Measurements from ENCODE around the gene MEIOB. TPM values are rescaled to one million over a fixed set of nuclear protein-coding genes. Genes with fewer than 3 reads are reported as not detected.

The MEIOB gene
- total RNA-seq, 2 experiments from 2014 or later = not detected

DNA sequence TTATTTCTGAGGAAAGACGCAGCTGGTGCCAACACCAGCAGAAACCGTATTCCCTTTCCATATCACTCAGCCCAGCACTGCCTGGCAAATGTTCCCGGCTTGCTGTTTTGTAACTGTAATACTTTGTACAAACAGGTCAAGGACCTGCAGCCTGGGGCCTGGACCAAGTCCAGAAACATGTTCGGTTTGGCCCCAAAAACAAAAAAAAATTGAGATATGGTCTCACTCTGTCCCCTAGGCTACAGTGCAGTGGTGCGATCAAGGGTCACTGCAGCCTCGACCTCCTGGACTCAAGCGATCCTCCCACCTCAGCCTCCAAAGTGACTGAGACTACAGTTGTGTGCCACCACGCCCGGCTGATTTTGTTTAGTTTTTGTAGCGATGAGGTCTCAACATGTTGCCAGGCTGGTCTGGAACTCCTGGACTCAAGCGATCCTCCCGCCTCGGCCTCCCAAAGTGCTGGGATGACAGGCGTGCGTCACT is 46.5 kb downstream of the MEIOB start:
- TF ChIP-seq, protein P1, sequence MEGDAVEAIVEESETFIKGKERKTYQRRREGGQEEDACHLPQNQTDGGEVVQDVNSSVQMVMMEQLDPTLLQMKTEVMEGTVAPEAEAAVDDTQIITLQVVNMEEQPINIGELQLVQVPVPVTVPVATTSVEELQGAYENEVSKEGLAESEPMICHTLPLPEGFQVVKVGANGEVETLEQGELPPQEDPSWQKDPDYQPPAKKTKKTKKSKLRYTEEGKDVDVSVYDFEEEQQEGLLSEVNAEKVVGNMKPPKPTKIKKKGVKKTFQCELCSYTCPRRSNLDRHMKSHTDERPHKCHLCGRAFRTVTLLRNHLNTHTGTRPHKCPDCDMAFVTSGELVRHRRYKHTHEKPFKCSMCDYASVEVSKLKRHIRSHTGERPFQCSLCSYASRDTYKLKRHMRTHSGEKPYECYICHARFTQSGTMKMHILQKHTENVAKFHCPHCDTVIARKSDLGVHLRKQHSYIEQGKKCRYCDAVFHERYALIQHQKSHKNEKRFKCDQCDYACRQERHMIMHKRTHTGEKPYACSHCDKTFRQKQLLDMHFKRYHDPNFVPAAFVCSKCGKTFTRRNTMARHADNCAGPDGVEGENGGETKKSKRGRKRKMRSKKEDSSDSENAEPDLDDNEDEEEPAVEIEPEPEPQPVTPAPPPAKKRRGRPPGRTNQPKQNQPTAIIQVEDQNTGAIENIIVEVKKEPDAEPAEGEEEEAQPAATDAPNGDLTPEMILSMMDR (IDR thresholded peaks at IDR 0.05) = no peak
- ChIA-PET CTCF (no interaction called here), POLR2A (interaction anchor here (0.7 to 3.6 kb wide), 5 partner anchors 34 to 330 kb away, joined by 3 to 51 read pairs (median 13); partner anchors contain the start of genes EME2, MAPK8IP3, MRPS34 and NME3)
- Mint-ChIP-seq H3K36me3 (ENCODE audit: low read depth) (no peaks in the 10 kb centered on the region), H3K27me3 (no peaks in the 10 kb centered on the region), H3K4me1 (ENCODE audit: low read depth) (peaks cover 37% of the 10 kb centered on the region), H3K9me3 (no peaks in the 10 kb centered on the region), H3K4me3 (peak overlapping the region; percentile 89), H3K27ac (peak overlapping the region; percentile 86)
- peak overlapping the region; percentile 38 to 49 for H3K27ac ChIP-seq (ENCODE audit: low read depth in 1 of 2, low read length in 2 of 2)
- H3K4me1 ChIP-seq (ENCODE audit: insufficient read depth, low read length) = peaks cover 53% of the 10 kb centered on the region
- no peak for DNase-seq
- peaks cover 25% of the 10 kb centered on the region for H3K36me3 ChIP-seq (ENCODE audit: insufficient read depth, low read length)
- intact Hi-C loops (cut with DNase I, micrococcal nuclease) = loop anchor here (5.0 kb wide), 2 partner anchors 53 to 118 kb away; partner anchors contain the start of genes EME2 (in 1 of the 2), MAPK8IP3 (in 1 of the 2), MRPS34 (in 1 of the 2) and NME3 (in 1 of the 2)
- H3K9me3 ChIP-seq (ENCODE audit: control insufficient read depth in 1 of 2, insufficient read depth in 1 of 2, low read length in 2 of 2) = no peaks in the 10 kb centered on the region
- no peaks in the 10 kb centered on the region for H3K27me3 ChIP-seq (ENCODE audit: control insufficient read depth in 1 of 2, insufficient read depth in 2 of 2, low read length in 2 of 2)
- ATAC-seq (ENCODE audit: poor library complexity) = no peak
- peak overlapping the region; percentile 67 for H3K4me3 ChIP-seq (ENCODE audit: low read length)

DNA sequence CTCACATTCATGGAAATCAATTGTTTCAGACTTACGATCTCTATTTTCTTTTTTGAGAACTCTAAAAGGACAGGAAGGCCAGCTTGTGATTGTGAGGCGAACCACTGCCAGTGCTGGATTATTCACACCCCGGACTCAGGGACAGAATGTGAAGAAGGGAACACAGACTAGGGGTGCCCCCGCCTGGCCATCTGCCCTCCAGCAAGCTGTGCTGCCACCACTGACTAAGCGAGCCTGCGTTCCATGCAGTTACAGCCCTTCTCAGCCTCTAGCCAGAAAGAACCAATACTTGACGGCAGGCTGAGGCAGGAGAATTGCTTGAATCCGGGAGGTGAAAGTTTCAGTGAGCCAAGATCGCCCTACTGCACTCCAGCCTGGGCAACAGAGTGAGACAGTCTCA is 48.1 kb downstream of the MEIOB start:
- Mint-ChIP-seq H3K27me3 (no peaks in the 10 kb centered on the region), H3K9me3 (no peaks in the 10 kb centered on the region), H3K36me3 (ENCODE audit: low read depth) (peaks cover 6% of the 10 kb centered on the region), H3K4me1 (ENCODE audit: low read depth) (peaks cover 30% of the 10 kb centered on the region), H3K27ac (peak overlapping the region; percentile 37), H3K4me3 (peak overlapping the region; percentile 84)
- intact Hi-C loops (cut with DNase I, micrococcal nuclease) = no loop called here
- Histone ChIP-seq H3K27me3 (ENCODE audit: control insufficient read depth in 1 of 2, insufficient read depth in 2 of 2, low read length in 2 of 2) (no peaks in the 10 kb centered on the region), H3K4me1 (ENCODE audit: insufficient read depth, low read length) (peaks cover 45% of the 10 kb centered on the region), H3K27ac (ENCODE audit: low read depth in 1 of 2, low read length in 2 of 2) (no peak overlapping the region), H3K36me3 (ENCODE audit: insufficient read depth, low read length) (peaks cover 39% of the 10 kb centered on the region), H3K9me3 (ENCODE audit: control insufficient read depth in 1 of 2, insufficient read depth in 1 of 2, low read length in 2 of 2) (no peaks in the 10 kb centered on the region), H3K4me3 (ENCODE audit: low read length) (no peak overlapping the region)
- ATAC-seq (ENCODE audit: poor library complexity) = no peak
- DNase-seq = peak in 1 of 14 experiments; percentile 34
- TF ChIP-seq, protein P1 (IDR thresholded peaks at IDR 0.05) = no peak
- POLR2A ChIA-PET = interaction anchor here (1.2 kb wide), 1 partner anchor 42 kb away, joined by 3 read pairs; no protein-coding TSS in a partner anchor
- CTCF ChIA-PET = interaction anchor here (1.1 kb wide), 1 partner anchor 41 kb away, joined by 3 read pairs; the partner anchor contains the start of genes NUBP2 and SPSB3

DNA sequence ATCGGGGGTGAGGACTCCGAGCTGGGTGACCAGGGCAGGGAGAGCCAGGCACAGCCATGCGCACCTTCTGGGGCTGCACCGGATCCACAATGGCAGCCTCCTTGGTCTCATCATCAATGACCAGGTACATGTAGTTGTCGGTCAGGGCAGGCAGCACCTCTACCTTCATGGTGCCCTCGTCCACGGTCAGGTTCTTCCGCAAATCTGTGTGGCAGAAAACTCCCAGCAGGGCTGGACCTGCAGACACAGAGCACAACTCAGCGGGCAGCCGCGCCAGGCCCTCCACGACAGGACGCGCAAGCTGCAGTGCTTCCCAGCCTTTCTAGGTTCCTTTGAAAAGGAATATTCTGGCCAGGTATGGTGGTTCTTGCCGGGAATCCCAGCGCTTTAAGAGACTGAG is 49.2 kb downstream of the MEIOB start:
- Mint-ChIP-seq H3K9me3 (no peaks in the 10 kb centered on the region), H3K4me1 (ENCODE audit: low read depth) (peaks cover 21% of the 10 kb centered on the region), H3K27ac (no peak overlapping the region), H3K4me3 (no peak overlapping the region), H3K36me3 (ENCODE audit: low read depth) (peaks cover 6% of the 10 kb centered on the region), H3K27me3 (no peaks in the 10 kb centered on the region)
- ATAC-seq (ENCODE audit: poor library complexity) = no peak
- intact Hi-C loops (cut with DNase I, micrococcal nuclease) = no loop called here
- Histone ChIP-seq H3K4me3 (ENCODE audit: low read length) (no peak overlapping the region), H3K9me3 (ENCODE audit: control insufficient read depth in 1 of 2, insufficient read depth in 1 of 2, low read length in 2 of 2) (no peaks in the 10 kb centered on the region), H3K4me1 (ENCODE audit: insufficient read depth, low read length) (peaks cover 40% of the 10 kb centered on the region), H3K36me3 (ENCODE audit: insufficient read depth, low read length) (peaks cover 45% of the 10 kb centered on the region), H3K27me3 (ENCODE audit: control insufficient read depth in 1 of 2, insufficient read depth in 2 of 2, low read length in 2 of 2) (no peaks in the 10 kb centered on the region), H3K27ac (ENCODE audit: low read depth in 1 of 2, low read length in 2 of 2) (no peak overlapping the region)
- ChIA-PET CTCF (no interaction called here), POLR2A (no interaction called here)
- no peak for DNase-seq
- TF ChIP-seq, protein P1 (IDR thresholded peaks at IDR 0.05) = no peak

All from CD4-positive, alpha-beta T cell (primary cell).